Lower leg skin (tissue), 4 donors: ENCODE results near the gene OXCT1. TPM values are rescaled to one million over a fixed set of nuclear protein-coding genes. Genes with fewer than 3 reads are reported as not detected.

ENCODE experiments used
- DNase-seq, 2 donors: peaks; one replicate each; pipeline ENCODE4 v3.0.0-alpha.2; 2019; ENCODE audit warnings: low spot score in 2 of 2
- H3K4me3 ChIP-seq: fragments of 200-600 bp; sonication (generic); 2 replicates; pipeline ENCODE4 v1.5.1; 2017; ENCODE audit warnings: mild to moderate bottlenecking, low read depth; ENCODE audit not compliant: poor library complexity, severe bottlenecking
- CTCF ChIP-seq, 3 donors: fragments of 450-650 bp; IDR thresholded peaks; one replicate each; pipeline ENCODE4 v1.5.1; 2016; ENCODE audit warnings: antibody characterized with exemption in 3 of 3, mild to moderate bottlenecking in 3 of 3, moderate library complexity in 2 of 3
- POLR2A ChIP-seq, 2 donors: fragments of 450-650 bp; IDR thresholded peaks; one replicate each; pipeline ENCODE4 v1.6.1; 2016 to 2017; ENCODE audit warnings: antibody characterized with exemption in 2 of 2, mild to moderate bottlenecking in 1 of 2, moderate library complexity in 1 of 2
- WGBS, 2 donors: methylation state at CpG; one replicate each; pipeline ENCODE4 v1.1.5; 2018; 5-methylcytosine and 5-hydroxymethylcytosine counted together
- intact Hi-C: fragments of 100-400 bp; cut with DNase I; formaldehyde crosslinking; loops from one replicate; pipeline ENCODE4 v1.15.0; 2023; ENCODE audit warnings: low total_unique reads
- total RNA-seq, 4 donors: library from RNA; depleted of rRNA; stranded (reverse); fragments of >200 nt; gene quantifications; one replicate each; pipeline ENCODE4 v1.1.0, GENCODE V29; 2016

Gene OXCT1
- 10 to 100 TPM; 19.0 to 28.8 (median 20.9) TPM for total RNA-seq

DNA sequence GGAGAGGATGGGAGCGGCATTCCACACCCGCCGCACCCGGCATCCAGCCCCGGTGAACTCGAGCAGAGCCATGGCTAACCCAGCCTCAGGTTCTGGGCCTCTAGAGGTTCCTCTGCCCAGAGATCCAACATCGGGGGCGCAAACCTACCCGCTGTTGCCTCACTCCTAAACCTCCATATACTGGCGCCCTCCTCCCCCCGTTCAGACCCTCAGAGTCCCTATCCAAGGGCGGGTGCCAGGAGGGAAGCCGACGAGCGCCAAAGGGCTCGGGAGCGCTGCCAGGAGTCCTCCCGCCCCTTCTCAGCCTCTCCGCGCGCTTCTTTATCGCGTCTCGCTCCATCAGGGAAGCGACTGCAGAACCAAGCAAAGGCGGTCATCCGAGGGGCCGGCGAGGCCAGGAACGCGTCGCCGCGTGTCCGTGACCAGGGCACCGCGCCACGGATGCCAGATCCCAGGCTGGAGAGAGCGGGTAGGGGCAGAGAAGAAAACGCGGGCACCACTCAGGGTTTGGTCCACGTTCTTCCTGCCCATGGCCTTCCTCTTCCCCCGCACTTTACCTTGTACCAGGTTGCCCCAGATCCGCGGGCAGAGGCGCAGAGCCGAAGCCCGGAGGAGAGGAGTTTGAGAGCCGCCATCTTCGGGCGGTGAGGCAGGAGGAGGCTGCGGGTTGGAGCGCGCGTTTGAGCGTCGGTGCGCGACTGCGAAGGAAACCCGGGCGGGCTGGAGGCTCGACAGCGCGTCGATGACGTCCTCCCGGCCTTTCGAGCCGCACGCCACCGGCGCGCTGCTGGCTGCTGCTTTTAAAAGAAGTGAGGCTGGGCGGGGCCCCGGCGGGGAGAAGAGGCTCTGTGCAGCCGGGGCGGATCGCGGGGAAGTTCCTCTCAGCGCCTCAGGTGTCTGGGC is at the start of gene OXCT1:
Gene OXCT1, minus strand, starts transcription at position 702 of the 903 bp plus-strand sequence. Its CDS starts 67 bp downstream, at position 635.
- WGBS, 2 donors = 0 to 1% methylated on average over 69 of the region's 82 CpGs
- no peak for TF ChIP-seq CTCF (IDR thresholded peaks at IDR 0.05)
- TF ChIP-seq POLR2A (IDR thresholded peaks at IDR 0.05) = no peak
- intact Hi-C loops = no loop called here
- peak within 1 kb of the TSS; percentile 67 for H3K4me3 ChIP-seq
- DNase-seq = peak; percentile 77 to 97

GRCh38 chr5:41918105-41918504 is 47.9 kb upstream of the OXCT1 start:
- DNase-seq = no peak
- 86 to 90% methylated on average over 2 of the region's 2 CpGs for WGBS, 2 donors
- no peak overlapping the region for H3K4me3 ChIP-seq
- no peak for TF ChIP-seq CTCF (IDR thresholded peaks at IDR 0.05)
- intact Hi-C loops = no loop called here

- WGBS, 2 donors = 90 to 92% methylated on average over 4 of the region's 4 CpGs
- DNase-seq = no peak
- TF ChIP-seq POLR2A (IDR thresholded peaks at IDR 0.05) = no peak
- TF ChIP-seq CTCF (IDR thresholded peaks at IDR 0.05) = no peak
- intact Hi-C loops = no loop called here
- H3K4me3 ChIP-seq = no peak overlapping the region
These were observed 38.3 kb upstream of the OXCT1 start for GRCh38 chr5:41908374-41909079.

DNA sequence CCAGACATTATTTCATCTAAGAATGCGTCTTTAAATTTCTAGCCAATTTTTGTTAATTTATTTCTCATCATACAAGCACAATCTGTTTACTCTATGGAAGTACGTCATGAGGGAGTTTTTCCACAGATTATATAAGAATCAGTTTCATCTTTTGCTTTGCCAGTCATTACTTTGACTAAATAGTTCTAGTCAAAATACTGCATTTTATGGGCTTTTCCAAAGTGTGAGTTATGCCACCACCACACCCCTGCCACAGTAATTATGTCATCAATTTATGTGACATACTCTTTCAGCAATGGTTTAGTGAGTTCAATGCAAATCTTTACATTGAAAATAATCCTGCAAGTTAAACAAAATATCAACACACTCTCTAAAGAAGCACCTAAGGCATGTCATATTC is 35.9 kb upstream of the OXCT1 start:
- no peak for DNase-seq
- WGBS, 2 donors = 66 to 81% methylated on average over 2 of the region's 2 CpGs
- no peak overlapping the region for H3K4me3 ChIP-seq
- TF ChIP-seq POLR2A (IDR thresholded peaks at IDR 0.05) (no peak), CTCF (IDR thresholded peaks at IDR 0.05) (no peak)
- intact Hi-C loops = no loop called here

DNA sequence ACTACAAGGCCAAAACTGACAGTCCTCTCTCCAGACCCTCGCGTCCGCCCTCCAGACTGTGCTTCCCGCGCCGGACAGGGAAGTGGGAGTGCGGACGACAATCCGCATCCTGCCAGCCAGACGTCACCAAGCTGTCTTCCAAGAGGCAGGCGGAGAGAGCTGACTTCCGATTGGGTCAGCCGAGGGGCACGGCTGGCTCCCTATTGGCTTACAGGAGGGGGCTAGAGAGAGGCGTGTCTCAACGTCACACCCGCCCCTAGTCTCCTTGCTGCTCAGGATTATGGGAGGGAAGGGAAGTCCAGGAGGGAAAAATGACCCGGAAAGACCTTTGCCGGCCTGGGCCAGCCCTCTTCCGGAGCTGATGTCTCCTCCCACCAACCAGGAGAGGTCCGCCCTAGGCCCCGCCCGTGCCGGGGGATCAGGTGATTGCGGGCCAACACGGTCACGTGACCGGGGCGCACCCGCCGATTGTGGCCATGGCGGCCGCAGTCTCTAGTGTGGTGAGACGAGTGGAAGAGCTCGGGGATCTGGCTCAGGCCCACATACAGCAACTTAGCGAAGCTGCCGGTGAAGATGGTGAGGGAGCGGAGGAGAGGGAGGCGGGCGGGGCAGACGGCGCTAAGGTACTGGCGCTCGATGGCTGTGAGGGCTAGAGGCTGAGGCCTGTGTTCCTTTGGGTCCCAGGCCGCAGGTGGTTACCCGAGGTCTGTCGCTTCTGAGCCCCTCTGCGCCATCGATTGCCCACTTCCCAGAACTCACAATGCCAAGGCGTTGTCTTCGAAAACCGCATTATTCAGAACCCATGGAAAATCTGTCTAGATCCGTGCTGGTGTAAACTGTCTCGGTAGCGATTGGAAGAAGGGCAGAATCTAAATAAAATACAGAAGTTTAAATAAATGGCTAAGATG is 33.9 kb upstream of the OXCT1 start, which contains the start of gene RIMOC1:
Gene RIMOC1, plus strand, starts transcription at position 453 of the 908 bp plus-strand sequence. Its CDS starts 24 bp downstream, at position 477.
- peak; percentile 99 to 100 for DNase-seq
- TF ChIP-seq CTCF (IDR thresholded peaks at IDR 0.05) = no peak
- TF ChIP-seq POLR2A (IDR thresholded peaks at IDR 0.05) = peak in 1 of 2 donors; percentile 78
- intact Hi-C loops = no loop called here
- 0 to 1% methylated on average over 41 to 54 of the region's 55 CpGs for WGBS, 2 donors
- H3K4me3 ChIP-seq = peak within 1 kb of the TSS; percentile 68
